Endothelial cell of umbilical vein (primary cell): ENCODE data around the gene SEMA5A.

Experiments
- CTCF ChIP-seq, 2 donors: IDR thresholded peaks; 1 replicate in 1 of 2; 2 replicates in 1 of 2; pipeline ENCODE4 v1.5.1; 2011; ENCODE audit warnings: low read length in 2 of 2, mild to moderate bottlenecking in 2 of 2, moderate library complexity in 2 of 2, control low read depth in 1 of 2, inconsistent platforms in 1 of 2, low read depth in 1 of 2; ENCODE audit not compliant: insufficient read depth in 1 of 2; ENCODE audit errors: extremely low read depth in 1 of 2
- EZH2 ChIP-seq: IDR thresholded peaks from 2 replicates; pipeline ENCODE4 v1.6.1; 2012; ENCODE audit warnings: borderline replicate concordance, low read depth, mild to moderate bottlenecking, moderate library complexity, low read length, inconsistent platforms; ENCODE audit not compliant: severe bottlenecking
- FOS ChIP-seq: IDR thresholded peaks from 2 replicates; pipeline ENCODE4 v1.6.1; 2011; ENCODE audit warnings: mild to moderate bottlenecking, low read length, moderate library complexity, borderline replicate concordance; ENCODE audit not compliant: insufficient read depth
- GATA2 ChIP-seq: IDR thresholded peaks from 2 replicates; pipeline ENCODE4 v1.7.0; 2011; ENCODE audit warnings: low read depth, mild to moderate bottlenecking, moderate library complexity, mixed read lengths, low read length; ENCODE audit not compliant: insufficient read length, insufficient read depth
- MAX ChIP-seq: IDR thresholded peaks from 2 replicates; pipeline ENCODE4 v1.6.1; 2011; ENCODE audit not compliant: insufficient read depth, insufficient read length
- POLR2A ChIP-seq: IDR thresholded peaks from 2 replicates; pipeline ENCODE4 v1.6.1; 2012; ENCODE audit warnings: low read depth, mild to moderate bottlenecking, control low read depth, low read length
- POLR2AphosphoS5 ChIP-seq: IDR thresholded peaks from 2 replicates; pipeline ENCODE4 v1.6.1; 2012; ENCODE audit warnings: low read depth, mild to moderate bottlenecking, control low read depth, low read length, moderate library complexity; ENCODE audit not compliant: insufficient read depth

- TF ChIP-seq POLR2A: no peak
- no peak for TF ChIP-seq CTCF (IDR thresholded peaks at IDR 0.05; ENCODE audit: extremely low read depth in 1 of 2, insufficient read depth in 1 of 2, low read depth in 1 of 2, low read length in 2 of 2)
- no peak for TF ChIP-seq EZH2
- TF ChIP-seq POLR2AphosphoS5: no peak
- no peak for TF ChIP-seq GATA2
- no peak for TF ChIP-seq FOS
- no peak for TF ChIP-seq MAX
Observed at GRCh38 chr5:9573796-9574195, 27.9 kb upstream of the SEMA5A start.
